RPMI8226 (cell line): ENCODE data around the gene FIGLA.

Experiments used
- DNase-seq: peaks from one replicate; pipeline ENCODE4 v3.0.0-alpha.2; 2015

The FIGLA gene, protein sequence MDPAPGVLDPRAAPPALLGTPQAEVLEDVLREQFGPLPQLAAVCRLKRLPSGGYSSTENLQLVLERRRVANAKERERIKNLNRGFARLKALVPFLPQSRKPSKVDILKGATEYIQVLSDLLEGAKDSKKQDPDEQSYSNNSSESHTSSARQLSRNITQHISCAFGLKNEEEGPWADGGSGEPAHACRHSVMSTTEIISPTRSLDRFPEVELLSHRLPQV

DNA sequence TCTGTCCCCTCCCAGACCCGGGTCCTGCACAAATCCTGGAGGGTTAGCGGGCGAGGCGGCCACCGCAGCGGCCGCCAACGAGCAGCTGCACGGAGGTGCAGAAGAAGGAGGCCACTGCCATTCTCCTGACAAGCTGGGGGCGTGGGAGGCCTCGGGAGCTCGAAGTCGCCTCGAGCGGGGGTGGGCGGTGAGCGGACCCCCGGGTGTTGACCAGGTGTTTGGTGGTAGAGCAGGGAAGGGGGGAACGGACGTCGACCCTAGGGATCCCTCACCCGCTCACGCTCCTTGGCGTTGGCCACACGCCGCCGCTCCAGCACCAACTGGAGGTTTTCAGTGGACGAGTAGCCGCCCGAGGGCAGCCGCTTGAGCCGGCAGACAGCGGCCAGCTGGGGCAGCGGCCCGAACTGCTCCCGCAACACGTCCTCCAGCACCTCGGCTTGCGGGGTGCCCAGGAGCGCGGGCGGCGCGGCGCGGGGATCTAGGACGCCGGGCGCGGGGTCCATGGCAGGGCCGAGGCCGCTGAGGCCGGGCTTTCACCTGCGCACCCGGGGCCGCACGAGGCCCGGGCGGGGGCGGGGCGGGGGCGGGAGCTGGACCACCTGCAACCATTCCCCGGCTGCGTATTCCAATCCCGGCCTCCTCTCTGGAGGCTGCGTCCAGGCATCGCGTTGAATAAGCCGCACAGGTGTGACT lies at the start of gene FIGLA:
TSS of gene FIGLA (minus strand) at position 508 of the 693 bp plus-strand sequence. CDS start at position 503, 5 bp downstream.
- peak; percentile 7 for DNase-seq

DNA sequence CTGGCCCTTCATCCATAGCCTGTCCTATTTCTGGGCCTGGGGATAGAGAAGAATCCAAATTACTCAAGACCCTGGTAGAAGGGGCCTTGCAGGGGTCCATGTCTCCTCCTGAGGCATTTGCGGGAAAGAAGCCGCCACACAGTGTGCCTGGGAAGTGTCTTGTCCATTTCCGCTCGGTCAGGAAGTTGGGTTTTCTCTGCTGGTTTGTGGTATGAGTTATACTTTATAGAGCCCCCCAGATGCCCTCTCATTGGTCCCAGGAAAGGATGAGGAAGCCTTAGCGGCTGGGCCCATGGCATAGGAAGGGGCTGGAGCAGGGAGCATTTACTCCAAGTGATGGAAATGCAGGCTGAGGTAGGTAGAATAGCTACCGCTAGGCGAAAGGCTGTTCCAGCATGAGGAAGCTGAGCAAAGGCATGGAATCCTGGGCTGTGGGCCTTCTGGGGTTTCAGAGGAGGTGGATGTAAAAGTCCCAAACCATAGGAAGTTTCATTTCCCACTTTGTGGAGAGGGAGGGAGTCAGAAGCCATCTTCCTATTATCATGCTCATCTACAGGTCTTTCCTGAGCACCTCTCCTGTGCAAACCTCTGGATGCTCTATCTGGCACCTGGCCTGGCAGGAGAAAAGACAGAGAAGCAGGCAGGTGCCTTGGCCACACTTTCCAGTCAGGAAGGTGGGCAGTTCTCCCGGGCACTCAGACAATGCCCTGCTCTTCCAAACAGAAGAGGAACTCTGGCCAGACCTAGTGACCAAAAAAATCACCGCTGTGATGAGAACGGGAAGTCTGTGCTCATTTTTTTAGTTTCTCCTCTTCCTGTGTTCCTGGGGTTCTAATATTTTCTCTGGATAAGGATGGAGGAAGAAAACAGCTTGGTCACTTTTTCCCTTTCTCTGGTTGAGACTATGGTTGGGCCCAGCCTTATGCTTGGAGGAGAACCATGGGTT lies 47.8 kb upstream of the FIGLA start:
- no peak for DNase-seq

DNA sequence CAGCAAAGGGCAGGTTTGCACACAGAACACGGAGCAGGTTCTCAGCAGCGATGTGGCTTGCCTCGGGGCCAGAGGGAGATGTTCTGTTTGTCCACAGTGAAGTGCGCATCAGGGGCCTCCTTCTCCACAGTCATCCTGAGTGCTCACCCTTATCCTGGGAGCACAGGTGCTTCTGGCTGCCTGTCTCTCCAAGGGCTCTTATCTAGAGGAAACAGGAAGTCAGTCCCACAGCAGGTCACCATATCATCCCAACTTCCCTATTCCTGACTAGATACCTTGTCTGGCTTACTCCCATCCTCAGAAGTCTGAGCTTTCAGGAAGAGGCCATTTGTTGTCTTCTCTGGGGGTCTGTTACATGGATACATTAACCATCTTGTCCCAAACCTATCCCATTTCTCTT lies 45.2 kb upstream of the FIGLA start, which contains the start of gene CD207:
TSS of gene CD207 (minus strand) at position 174 of the 400 bp plus-strand sequence. CDS start at position 134, 40 bp downstream.
- DNase-seq: no peak

DNA sequence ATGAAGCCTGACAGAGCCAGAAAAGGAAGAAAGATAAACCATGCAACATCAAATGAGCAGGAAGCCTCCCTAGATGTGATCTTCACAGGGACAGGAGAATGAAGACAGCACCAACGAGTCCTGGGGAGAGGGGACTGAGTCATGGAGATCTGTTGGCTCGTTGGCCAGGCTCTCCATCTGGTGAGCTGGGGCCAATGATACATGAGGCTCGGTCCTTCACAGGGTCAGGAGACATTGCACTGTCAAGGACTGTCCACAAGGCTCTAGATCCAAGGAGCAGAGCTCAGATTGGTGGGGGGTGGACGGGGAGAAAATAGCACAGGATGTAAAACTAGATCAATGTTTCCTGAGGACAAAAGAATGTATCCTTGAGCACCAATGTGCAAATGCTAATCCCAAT lies 44.4 kb upstream of the FIGLA start:
- no peak for DNase-seq

DNA sequence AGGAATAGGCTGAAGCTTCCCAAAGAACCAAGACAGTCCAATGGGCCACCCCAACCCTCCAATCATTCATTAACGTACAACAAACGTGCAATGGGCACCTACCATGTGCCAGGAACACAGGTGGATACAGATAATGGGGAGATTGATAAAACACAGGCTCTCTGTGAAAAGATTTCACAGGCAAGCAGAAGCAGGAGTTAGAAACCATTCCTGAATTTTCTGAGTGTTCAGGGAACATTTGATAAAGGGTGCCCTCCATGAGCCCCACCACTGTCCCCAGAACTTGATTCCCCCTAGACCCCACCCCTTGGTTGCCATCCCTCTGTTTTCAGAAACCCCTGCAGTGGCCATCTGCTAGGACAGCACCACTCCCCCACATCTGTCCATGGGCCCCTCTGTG lies 43.7 kb upstream of the FIGLA start:
- no peak for DNase-seq

DNA sequence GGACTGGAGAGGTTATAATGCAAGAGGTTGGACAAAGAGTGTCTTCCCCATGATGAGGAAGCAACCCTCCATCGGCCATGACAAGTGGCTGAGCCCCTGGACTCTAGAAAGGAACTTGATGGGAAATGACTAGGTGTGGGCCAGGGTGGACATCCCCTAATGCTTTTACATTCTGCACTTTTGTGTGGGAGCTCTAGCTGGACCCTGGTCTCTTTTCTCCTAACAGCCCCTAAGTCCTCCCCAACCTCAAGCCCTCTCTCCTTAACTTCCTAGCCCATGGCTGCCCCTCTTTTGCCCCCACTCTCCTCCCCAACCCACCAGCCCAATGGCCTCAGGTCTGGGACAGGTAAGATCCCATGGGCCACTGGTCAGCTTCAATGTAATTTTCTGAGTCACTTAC lies 42.8 kb upstream of the FIGLA start:
- no peak for DNase-seq

DNA sequence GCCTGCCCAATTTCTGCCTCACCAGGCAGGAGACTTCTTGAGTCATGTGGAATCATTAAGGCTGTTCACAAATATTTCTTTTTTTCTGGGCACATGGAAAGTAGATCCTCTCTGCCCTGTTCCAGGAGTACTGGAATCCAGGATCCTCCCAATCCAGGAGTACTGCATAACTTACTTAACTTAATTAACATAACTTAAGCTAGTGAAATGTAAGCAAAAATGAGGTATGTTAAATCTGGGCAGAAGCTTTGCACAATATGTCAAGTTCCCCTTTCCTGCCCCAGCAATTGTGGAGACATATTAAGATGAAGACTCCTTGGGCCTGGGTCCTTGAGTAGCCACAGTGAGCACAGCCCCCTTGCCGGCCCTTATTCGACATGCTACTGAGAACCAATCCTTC lies 41.9 kb upstream of the FIGLA start:
- no peak for DNase-seq

DNA sequence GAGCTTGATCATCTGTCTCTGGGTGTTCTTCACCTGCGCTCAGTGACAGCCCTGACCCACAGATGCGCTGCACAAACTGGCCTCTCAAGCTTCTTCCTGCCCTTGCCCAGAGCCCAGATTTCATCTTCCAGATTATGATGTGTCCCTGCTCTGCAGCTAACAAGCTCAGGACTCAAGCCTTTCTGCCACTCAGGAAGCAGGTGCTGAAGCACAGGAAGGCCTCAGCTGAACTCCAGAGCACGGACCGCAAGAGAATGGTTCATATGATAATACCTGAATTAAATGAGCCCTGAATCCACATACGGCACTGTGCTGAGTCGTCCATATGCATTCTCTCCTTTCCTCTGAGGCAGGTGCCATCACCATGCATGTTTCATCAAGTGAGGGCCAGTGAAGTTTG lies 41.4 kb upstream of the FIGLA start:
- DNase-seq: no peak

DNA sequence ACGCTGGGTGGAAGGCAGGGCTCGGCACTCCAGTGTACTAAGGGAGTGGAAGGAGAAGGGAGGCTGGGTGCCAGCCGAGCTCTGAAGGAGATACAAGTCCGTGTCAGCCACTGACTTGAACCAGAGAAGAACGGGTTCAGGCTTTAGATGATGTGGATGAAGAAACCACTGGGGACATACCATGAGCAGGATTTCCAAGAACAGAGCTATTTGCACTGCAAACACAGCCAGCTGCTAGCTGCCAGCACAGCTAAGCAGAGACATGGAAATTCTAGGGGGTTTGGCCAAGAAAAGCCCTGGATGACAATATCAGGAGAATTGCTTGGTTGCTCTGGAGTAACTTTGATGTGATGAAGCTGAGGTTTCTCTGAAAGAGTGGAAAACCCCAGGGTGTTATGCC lies 39.9 kb upstream of the FIGLA start:
- no peak for DNase-seq

DNA sequence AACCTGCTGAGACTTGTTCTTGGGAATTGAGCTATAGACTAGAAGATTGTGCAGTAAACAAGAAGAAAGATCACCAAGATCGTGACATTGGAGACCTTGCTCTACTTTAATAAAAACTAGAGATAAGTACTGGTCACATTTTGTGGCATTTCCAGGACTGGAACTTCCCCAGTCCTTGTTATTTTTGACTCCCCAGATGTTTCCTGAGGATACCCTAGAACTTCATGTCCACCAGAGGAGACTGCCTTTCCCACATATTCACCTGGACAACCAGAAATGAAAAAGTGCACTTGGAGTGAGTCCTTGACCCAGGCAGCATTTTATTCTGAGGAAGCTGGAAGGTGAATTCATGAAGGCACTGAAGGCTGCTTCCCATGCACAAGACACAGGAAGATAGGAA lies 39.5 kb upstream of the FIGLA start:
- no peak for DNase-seq

DNA sequence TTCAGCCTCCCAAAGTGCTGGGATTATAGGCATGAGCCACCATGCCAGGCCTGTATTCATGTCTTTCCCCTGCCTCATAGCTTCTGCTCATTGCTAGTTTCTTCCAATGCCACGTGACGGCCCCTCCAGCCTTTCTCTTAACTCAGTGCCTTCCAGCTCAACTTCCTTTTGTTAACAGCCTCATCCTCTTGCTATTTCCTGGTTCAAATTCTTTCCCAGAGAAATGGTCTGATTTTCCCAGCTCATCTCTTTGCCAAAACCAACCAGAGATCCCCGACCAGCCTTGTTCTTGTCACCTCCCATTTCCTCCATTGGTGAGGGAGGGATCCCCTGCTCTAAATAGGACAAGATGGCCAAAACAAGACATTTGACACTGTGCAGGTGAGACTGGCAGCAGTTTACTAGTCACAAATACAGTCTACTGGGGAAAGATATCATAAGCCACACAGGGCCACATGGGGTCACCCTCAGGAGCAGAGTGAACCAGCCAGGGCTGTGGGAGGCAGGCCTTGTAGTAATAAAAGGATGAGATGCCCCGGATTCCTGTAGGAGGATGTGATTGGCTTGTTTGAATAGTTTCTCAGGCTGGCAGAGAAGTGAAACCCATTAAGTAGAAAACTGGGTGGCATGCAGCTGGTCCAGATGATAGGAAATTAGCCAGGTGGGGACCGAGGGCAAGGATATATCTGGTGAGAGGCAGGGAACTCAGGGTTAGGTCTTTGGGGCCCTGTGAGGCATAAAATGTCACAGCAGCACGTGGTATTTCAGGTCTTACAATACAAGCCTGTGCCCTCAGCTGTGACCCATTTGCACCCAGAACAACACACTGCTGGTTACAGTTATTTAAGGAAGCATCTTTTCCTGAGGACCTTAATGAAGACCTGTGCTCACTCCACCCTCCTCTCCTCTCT lies 38.7 kb upstream of the FIGLA start:
- peak; percentile 92 for DNase-seq

DNA sequence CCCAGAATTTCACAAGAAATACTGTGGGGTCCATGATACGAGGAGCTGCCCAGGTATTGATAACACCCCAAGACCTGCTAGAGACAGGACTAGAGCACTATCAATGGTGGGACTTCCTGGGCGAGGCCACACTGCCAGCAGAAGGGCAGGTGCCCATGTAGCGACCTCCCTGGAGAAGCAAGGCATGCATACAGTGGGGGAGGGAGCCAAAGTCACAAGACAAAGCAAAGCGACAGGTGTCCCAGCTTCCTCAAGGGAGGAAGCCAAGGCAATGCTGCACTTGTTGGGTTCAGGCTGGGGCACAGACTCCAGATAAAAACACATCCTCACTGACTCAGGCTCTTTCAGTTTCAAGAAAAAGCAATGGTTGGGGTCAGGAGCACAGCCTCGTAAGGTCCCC lies 37.7 kb upstream of the FIGLA start:
- DNase-seq: peak; percentile 92

DNA sequence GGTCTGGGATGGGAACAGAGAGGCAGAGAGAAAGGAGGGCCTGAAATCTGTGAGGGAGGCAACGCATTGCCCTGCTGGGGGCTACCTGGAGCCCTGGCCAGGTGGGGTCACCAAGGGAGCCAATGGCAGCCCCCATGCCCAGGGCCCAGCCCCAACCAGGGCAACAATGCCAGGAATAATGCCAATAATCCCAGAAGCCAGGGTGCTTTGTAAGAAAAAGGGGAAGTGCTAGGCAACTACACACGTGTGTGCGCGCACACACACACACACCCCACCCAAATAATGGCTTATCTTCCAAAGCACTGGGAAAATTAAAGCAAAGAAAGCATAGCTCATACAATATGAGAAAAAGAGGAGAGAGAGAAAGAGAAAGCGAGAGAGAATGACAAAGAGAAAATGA lies 36.9 kb upstream of the FIGLA start:
- DNase-seq: no peak

DNA sequence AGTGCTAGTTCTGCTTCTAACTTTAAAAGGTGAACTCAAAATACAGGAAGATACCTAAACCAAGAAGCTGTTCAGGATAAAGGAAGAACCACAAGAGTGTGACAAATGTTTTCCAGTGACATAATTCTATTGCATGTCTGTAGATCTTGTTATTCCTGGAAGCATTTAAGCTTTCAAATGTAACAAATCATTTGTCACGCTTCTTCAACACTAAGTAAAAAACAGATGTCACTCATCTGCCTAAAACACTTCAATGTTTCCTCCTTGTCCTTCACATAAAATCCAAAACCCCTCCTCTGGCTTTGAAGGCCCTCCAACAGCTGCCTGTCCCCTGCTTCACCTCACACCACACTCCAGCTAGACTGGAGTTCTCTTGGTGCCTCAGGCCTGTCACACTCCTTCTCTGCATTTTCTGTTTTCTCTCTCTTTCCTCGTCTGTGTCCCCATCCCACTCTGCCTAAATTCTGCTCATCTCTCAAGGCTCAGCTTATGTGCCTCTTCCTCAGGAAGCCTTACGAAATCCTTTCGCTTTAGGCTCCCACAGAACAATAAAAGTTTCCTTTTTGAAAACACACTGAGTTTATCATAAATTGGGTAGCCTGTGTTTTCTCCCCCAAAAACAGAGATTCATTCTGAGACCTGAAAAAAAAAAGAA lies 36.4 kb upstream of the FIGLA start:
- DNase-seq: no peak

DNA sequence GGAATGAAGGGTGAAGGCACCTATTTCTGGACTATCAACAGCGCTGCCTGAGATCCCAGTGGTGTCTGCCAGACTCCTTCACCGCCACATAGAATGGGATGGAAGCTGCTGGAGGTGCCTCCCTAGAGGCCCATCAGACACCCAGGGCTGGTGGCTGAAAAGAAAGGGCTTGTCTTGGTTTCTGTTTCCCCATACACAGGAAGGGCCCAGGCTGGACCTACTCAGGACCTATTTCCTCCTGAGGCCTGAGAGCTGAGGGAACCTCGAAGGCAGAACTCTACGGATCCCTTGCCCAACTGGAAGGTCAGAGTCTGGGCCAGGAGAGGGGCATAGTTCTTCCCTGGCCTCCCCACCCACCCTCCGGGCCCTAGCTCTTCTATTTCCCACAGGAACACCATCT lies 32.8 kb upstream of the FIGLA start:
- no peak for DNase-seq

DNA sequence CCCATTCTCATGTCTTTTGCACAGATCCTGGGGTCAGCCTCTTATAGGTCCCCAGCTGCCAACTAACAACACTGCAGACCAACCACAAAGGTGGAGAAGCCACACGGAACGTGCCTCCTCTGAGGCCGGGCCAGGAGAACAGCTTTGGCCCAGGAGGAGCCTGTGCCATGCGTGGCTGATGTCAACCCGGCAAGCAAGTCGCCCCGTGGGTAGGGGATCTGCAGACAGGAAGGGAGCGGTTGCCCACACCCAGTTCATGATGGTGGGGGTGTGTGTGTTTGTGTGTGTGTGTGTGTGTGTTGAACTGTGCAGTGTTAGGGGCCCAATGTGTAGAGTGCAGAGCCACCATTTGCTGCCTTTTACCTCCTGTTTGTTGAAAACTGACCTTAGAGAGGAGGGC lies 32.4 kb upstream of the FIGLA start:
- DNase-seq: no peak

DNA sequence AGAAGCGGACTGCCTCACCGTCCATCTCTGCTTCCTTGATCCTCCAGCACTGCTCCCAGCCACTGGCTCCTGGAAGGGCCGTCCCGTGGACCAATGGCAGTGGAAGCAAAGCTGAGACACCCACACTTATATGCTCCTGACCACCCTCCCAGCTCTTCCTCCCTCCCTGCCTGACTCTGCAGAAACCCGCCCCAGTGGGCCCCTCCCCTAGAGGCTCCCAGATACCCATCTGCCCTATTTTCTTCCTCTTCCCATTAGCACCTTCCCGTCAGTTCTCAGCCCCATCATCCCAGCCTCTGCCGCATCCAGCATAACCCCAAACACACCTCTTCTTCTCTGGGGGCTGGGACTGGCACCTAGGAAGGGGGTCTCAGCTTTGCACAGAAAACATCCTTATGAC lies 30.1 kb upstream of the FIGLA start, which contains the start of gene CLEC4F:
TSS of gene CLEC4F (minus strand) at position 101 of the 400 bp plus-strand sequence. CDS start at position 25, 76 bp downstream.
- no peak for DNase-seq

DNA sequence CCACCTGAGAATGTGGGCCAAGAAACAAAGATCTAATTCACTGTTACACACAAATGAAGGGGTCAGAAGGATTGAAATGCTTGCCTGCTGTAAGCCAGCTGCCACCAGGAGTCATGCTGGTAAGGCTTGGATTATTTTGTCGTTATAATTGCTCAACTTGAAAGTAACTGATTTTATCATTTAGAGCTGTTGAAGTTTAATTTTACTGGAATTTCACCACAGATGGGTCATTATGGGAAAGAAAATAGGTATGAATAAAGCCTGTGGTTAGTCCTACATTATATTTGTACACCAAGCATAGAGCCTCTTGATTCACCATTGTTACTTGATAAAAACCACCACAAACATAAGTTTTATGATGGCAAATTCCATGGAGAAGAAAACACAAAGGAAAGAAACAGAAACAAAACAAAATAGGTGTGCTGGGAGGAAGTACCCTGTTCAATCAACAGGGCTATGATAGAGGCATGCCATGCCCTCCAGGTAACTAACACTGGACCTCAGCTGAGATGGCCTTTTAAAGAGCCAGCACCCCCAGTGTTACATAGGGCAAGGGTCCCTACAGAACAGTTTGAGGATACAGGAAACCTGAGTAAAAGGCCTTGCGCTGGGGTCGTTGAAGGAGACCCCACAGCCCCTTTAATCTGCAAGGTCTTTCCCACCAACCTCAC lies 27.0 kb upstream of the FIGLA start:
- DNase-seq: no peak

DNA sequence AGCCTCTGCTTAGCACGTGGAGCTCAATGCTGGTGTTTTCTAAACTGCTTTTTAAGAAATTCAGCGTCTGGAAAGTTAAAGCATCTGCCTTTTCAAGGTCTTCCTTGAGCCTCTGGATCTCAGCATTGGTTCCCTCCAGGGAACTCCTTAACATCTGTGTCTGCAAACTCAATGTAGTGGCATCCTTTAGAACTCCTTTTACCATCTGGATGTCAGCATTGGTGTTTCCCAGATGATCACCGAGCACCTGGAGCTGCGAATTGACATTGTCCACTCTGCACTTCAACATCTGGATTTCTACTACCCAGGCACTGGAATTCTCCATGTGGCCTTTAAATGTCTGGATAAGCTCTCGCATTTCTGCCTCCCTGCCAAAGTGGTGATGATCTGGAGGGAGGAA lies 26.3 kb upstream of the FIGLA start:
- no peak for DNase-seq

DNA sequence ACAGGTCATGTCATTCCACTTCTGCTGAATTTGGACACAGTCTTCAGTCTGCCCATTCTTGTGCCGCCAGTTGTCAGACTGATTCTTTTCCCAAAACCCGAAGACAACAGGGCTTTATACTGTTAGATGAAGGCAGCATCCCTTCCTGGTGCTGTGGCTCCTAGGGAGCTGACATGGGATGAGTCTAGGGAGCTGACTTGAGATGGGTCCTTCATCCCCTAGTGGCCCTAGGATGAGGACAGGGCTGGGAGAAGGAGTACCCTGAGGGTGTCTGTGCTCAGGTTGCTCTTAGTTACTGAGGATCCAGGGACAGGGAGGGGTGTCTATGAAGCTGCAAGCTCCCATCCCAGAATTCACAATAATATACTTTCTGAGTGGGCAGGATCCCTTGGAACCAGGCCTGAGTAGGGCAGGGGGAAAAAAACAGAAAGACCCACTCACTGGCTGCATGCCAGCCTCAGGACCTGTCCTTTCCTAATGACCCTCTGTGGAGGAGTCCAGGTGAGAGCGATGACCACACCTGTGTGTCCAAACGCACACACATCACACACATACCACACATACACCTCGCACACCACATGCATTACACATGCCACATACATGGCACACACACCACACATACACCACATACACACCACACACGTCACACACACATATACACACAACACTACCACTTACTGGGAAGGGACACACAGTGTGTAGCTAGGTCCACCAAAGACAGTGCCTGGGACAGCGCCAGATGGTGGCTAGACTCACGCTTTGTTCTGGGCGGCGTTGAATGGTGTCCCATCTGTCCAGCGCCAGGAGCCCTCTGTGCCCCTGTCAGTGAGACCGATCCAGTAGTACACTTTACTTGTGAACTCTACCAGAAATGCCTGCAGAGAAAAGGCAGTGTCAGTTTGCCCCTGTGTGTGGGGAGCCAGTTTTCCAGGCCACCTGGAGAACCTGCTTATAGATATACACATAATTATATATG lies 18.8 kb upstream of the FIGLA start:
- no peak for DNase-seq
